PC-3 (cell line): Measurements from ENCODE around the gene RFC3. TPM values are rescaled to one million over a fixed set of nuclear protein-coding genes. Genes with fewer than 3 reads are reported as not detected.

Experiments used
- ATAC-seq: fragments of 200-7000 bp; cut with Tn5 transposase; 2 replicates; pipeline ENCODE4 v1.9.1; 2020; ENCODE audit warnings: mild to moderate bottlenecking, moderate library complexity
- BruUV-seq: library from RNA; stranded (reverse); fragments of 400-500 nt; replicated peaks from 2 replicates; lab custom pipeline; 2021; lab: Mats Ljungman, UMichigan
- CTCF ChIA-PET: fragments of 300-600 bp; sonication (Branson Sonifier 250); formaldehyde crosslinking; loops from one replicate; lab custom pipeline; 2022; ENCODE audit warnings: antibody characterized with exemption; lab: Charles Lee
- POLR2A ChIA-PET: fragments of 300-600 bp; sonication (Branson Sonifier 250); formaldehyde crosslinking; loops from one replicate; lab custom pipeline; 2022; ENCODE audit warnings: antibody characterized with exemption; ENCODE audit not compliant: unreplicated experiment; lab: Charles Lee
- DNase-seq: peaks from one replicate; pipeline ENCODE4 v3.0.0-alpha.2; 2015
- H2AFZ ChIP-seq: fragments of 300-600 bp; sonication (generic); 2 replicates; pipeline ENCODE4 v1.6.0; 2016; ENCODE audit warnings: antibody characterized with exemption, low read length
- H3F3A ChIP-seq: fragments of 300-600 bp; sonication (generic); one replicate; pipeline ENCODE4 v1.6.0; 2017; ENCODE audit warnings: antibody characterized with exemption, low read length, control low read depth, mild to moderate bottlenecking; ENCODE audit not compliant: unreplicated experiment
- H3K27ac ChIP-seq: fragments of 300-600 bp; sonication (generic); 2 replicates; pipeline ENCODE4 v1.5.1; 2016; ENCODE audit warnings: mild to moderate bottlenecking, low read length
- H3K27me3 ChIP-seq: fragments of 300-600 bp; sonication (generic); 2 replicates; pipeline ENCODE4 v1.6.1; 2016; ENCODE audit warnings: low read length, mixed read lengths
- H3K36me3 ChIP-seq: fragments of 300-600 bp; sonication (generic); 2 replicates; pipeline ENCODE4 v1.6.1; 2016; ENCODE audit warnings: low read depth, mixed run types, low read length, mixed read lengths
- H3K4me1 ChIP-seq: fragments of 300-600 bp; sonication (generic); 2 replicates; pipeline ENCODE4 v1.5.1; 2016; ENCODE audit warnings: low read length; ENCODE audit not compliant: insufficient read depth
- H3K4me2 ChIP-seq: fragments of 300-600 bp; sonication (generic); 2 replicates; pipeline ENCODE4 v1.6.0; 2016; ENCODE audit warnings: low read length
- H3K4me3 ChIP-seq: fragments of 300-600 bp; sonication (generic); 2 replicates; pipeline ENCODE4 v1.5.1; 2016; ENCODE audit warnings: mild to moderate bottlenecking, low read length, mixed read lengths
- H3K79me2 ChIP-seq: fragments of 300-600 bp; sonication (generic); 2 replicates; pipeline ENCODE4 v1.6.1; 2017; ENCODE audit warnings: low read length, mixed read lengths
- H3K9ac ChIP-seq: fragments of 300-600 bp; sonication (generic); 2 replicates; pipeline ENCODE4 v1.6.0; 2016; ENCODE audit warnings: mild to moderate bottlenecking, low read length
- H3K9me2 ChIP-seq: fragments of 300-600 bp; sonication (generic); replicated peaks from 2 replicates; pipeline ENCODE4 v1.6.1; 2016; ENCODE audit warnings: mixed run types, low read length, mixed read lengths
- H3K9me3 ChIP-seq: fragments of 300-600 bp; sonication (generic); 2 replicates; pipeline ENCODE4 v1.6.1; 2016; ENCODE audit warnings: low read length, mixed read lengths
- H4K20me1 ChIP-seq: fragments of 300-600 bp; sonication (generic); 2 replicates; pipeline ENCODE4 v1.6.1; 2016; ENCODE audit warnings: low read length, mixed read lengths
- CTCF ChIP-seq: fragments of 300-600 bp; sonication (generic); conservative IDR thresholded peaks from 2 replicates; pipeline ENCODE4 v1.5.1; 2017; ENCODE audit warnings: antibody characterized with exemption, low read depth, mild to moderate bottlenecking, low read length
- EZH2 ChIP-seq: fragments of 300-600 bp; sonication (generic); IDR thresholded peaks from one replicate; pipeline ENCODE4 v1.6.1; 2017; ENCODE audit warnings: antibody characterized with exemption, mild to moderate bottlenecking, low read length; ENCODE audit not compliant: unreplicated experiment
- EZH2phosphoT487 ChIP-seq: fragments of 300-600 bp; sonication (generic); IDR thresholded peaks from 2 replicates; pipeline ENCODE4 v1.6.1; 2018; ENCODE audit warnings: mild to moderate bottlenecking, antibody characterized with exemption, low read length, borderline replicate concordance
- intact Hi-C: fragments of 100-400 bp; cut with micrococcal nuclease; formaldehyde crosslinking; loops from 2 replicates; pipeline ENCODE4 v1.9.0; 2023
- total RNA-seq: library from RNA; depleted of rRNA; stranded (reverse); fragments of >200 nt; gene quantifications from 2 replicates; pipeline ENCODE4 v1.2.3, GENCODE V29; 2014

RFC3 gene
- total RNA-seq, 1 experiment from 2014 or later: 32.2 TPM

- POLR2A ChIA-PET: interaction anchor here (0.6 kb wide), 1 partner anchor 255 kb away, joined by 3 read pairs; no protein-coding TSS in a partner anchor
- TF ChIP-seq EZH2phosphoT487 (no peak), CTCF (no peak), EZH2 (no peak)
Observed at GRCh38 chr13:33798023-33798422, 19.9 kb upstream of the RFC3 start.

GRCh38 chr13:33799950-33800592 is 17.9 kb upstream of the RFC3 start:
- Histone ChIP-seq H3K36me3 (no peaks in the 10 kb centered on the region), H3K4me2 (peak overlapping the region; percentile 62), H3K79me2 (no peaks in the 10 kb centered on the region), H3K4me3 (peak overlapping the region; percentile 29; the same call in 1 of the 2 replicates), H3K27me3 (no peaks in the 10 kb centered on the region), H3K27ac (no peak overlapping the region), H3K9me2 (no peaks in the 10 kb centered on the region), H3K9me3 (no peaks in the 10 kb centered on the region), H4K20me1 (no peaks in the 10 kb centered on the region), H2AFZ (peak overlapping the region; percentile 45; the same call in 1 of the 2 replicates), H3K9ac (no peak overlapping the region), H3F3A (no peaks in the 10 kb centered on the region), H3K4me1 (peaks cover 19% of the 10 kb centered on the region)
- ATAC-seq (peak; percentile 51), DNase-seq (peak; percentile 46)
- ChIA-PET POLR2A (no interaction called here), CTCF (interaction anchor here (0.6 to 1.0 kb wide), 3 partner anchors 135 to 1067 kb away, joined by 3 to 6 read pairs (median 3); no protein-coding TSS in a partner anchor)
- intact Hi-C loops: loop anchor here (1.0 to 5.0 kb wide), 3 partner anchors 177 to 1357 kb away; no protein-coding TSS in a partner anchor
- BruUV-seq: no TSS peak
- TF ChIP-seq EZH2phosphoT487: no peak
- TF ChIP-seq CTCF: peak; percentile 64

More at GRCh38 chr13:33798023-33798422, 19.9 kb upstream of the RFC3 start:
- H3K4me3 ChIP-seq: no peak overlapping the region
- H3K79me2 ChIP-seq: no peaks in the 10 kb centered on the region
- no peak for DNase-seq
- no peaks in the 10 kb centered on the region for H4K20me1 ChIP-seq
- no peak overlapping the region for H3K9ac ChIP-seq
- no peaks in the 10 kb centered on the region for H3F3A ChIP-seq
- ATAC-seq: no peak
- H3K36me3 ChIP-seq: no peaks in the 10 kb centered on the region
- no peak overlapping the region for H2AFZ ChIP-seq
- no peak overlapping the region for H3K27ac ChIP-seq
- no peak overlapping the region for H3K4me2 ChIP-seq
- BruUV-seq: no TSS peak
- no peaks in the 10 kb centered on the region for H3K9me3 ChIP-seq
- no peaks in the 10 kb centered on the region for H3K27me3 ChIP-seq
- CTCF ChIA-PET: no interaction called here
- intact Hi-C loops: no loop called here
- no peaks in the 10 kb centered on the region for H3K9me2 ChIP-seq
- H3K4me1 ChIP-seq: peaks cover 19% of the 10 kb centered on the region
